Common myeloid progenitor, CD34-positive (primary cell): ENCODE data around the gene CCDC180. TPM values are rescaled to one million over a fixed set of nuclear protein-coding genes. Genes with fewer than 3 reads are reported as not detected.
"Not testable (repeated sequence)": the region's sequence is repeated elsewhere in the genome, so short reads cannot be mapped to it uniquely, and the experiment has no call there.

Experiments
- CTCF ChIA-PET: fragments of 350-600 bp; sonication (Branson Sonifier 250); formaldehyde crosslinking; loops from one replicate; lab custom pipeline; 2021; ENCODE audit warnings: antibody characterized with exemption; lab: Charles Lee
- POLR2A ChIA-PET: fragments of 350-600 bp; sonication (Branson Sonifier 250); formaldehyde crosslinking; loops from one replicate; lab custom pipeline; 2021; ENCODE audit warnings: antibody characterized with exemption; lab: Charles Lee
- DNase-seq, 3 donors: peaks; one replicate each; pipeline versions ENCODE4 v3.0.0 to v3.0.0-alpha.2; 2013
- H3K27ac ChIP-seq, 2 experiments: 1 replicate in 1 of 2; 2 replicates in 1 of 2; pipeline ENCODE4 v1.7.0; 2013; ENCODE audit warnings: inconsistent platforms in 2 of 2, low read length in 2 of 2, mild to moderate bottlenecking in 2 of 2, low read depth in 1 of 2, moderate library complexity in 1 of 2; ENCODE audit not compliant: severe bottlenecking in 2 of 2, insufficient read depth in 1 of 2, poor library complexity in 1 of 2
- H3K27me3 ChIP-seq, 5 experiments: replicated peaks in 2 of 5; 1 replicate in 3 of 5; 2 replicates in 2 of 5; pipeline versions ENCODE4 v1.6.1 to v1.7.0; 2013; ENCODE audit warnings: low read length in 4 of 5, mild to moderate bottlenecking in 2 of 5, moderate library complexity in 2 of 5, inconsistent platforms in 1 of 5; ENCODE audit not compliant: insufficient read depth in 5 of 5, control insufficient read depth in 4 of 5
- H3K36me3 ChIP-seq, 4 experiments: 1 replicate in 2 of 4; 2 replicates in 2 of 4; pipeline versions ENCODE4 v1.6.1 to v1.7.0; 2013; ENCODE audit warnings: low read length in 3 of 4, control low read depth in 1 of 4, mild to moderate bottlenecking in 1 of 4; ENCODE audit not compliant: control insufficient read depth in 4 of 4, insufficient read depth in 4 of 4
- H3K4me1 ChIP-seq, 4 experiments: 1 replicate in 3 of 4; 2 replicates in 1 of 4; pipeline versions ENCODE4 v1.6.1 to v1.7.1; 2013; ENCODE audit warnings: low read length in 3 of 4, mild to moderate bottlenecking in 3 of 4, control low read depth in 1 of 4, inconsistent platforms in 1 of 4, moderate library complexity in 1 of 4; ENCODE audit not compliant: control insufficient read depth in 4 of 4, insufficient read depth in 4 of 4; ENCODE audit errors: control extremely low read depth in 1 of 4
- H3K4me3 ChIP-seq, 7 experiments: 1 replicate in 4 of 7; 2 replicates in 3 of 7; pipeline versions ENCODE4 v1.5.1 to v1.7.0; 2013; ENCODE audit warnings: mild to moderate bottlenecking in 7 of 7, low read length in 6 of 7, moderate library complexity in 6 of 7, inconsistent platforms in 2 of 7, low read depth in 2 of 7, control low read depth in 1 of 7; ENCODE audit not compliant: insufficient read depth in 4 of 7, control insufficient read depth in 1 of 7; ENCODE audit errors: extremely low read depth in 1 of 7
- H3K9me3 ChIP-seq, 5 experiments: 1 replicate in 4 of 5; 2 replicates in 1 of 5; pipeline versions ENCODE4 v1.6.1 to v1.7.1; 2013; ENCODE audit warnings: low read length in 4 of 5, mild to moderate bottlenecking in 2 of 5, inconsistent platforms in 1 of 5, low read depth in 1 of 5, moderate library complexity in 1 of 5; ENCODE audit not compliant: control insufficient read depth in 4 of 5, insufficient read depth in 2 of 5; ENCODE audit errors: control extremely low read depth in 1 of 5
- WGBS: methylation state at CpG from one replicate; pipeline ENCODE4 v1.1.5; 2013; ENCODE audit not compliant: insufficient coverage; 5-methylcytosine and 5-hydroxymethylcytosine counted together
- polyA plus RNA-seq: library from polyadenylated mRNA; unstranded; fragments of 120-200 nt; gene quantifications from one replicate; pipeline ENCODE4 v1.2.1, GENCODE V29; 2013

CCDC180 gene
- polyA plus RNA-seq = 9.3 TPM

GRCh38 chr9:97307500-97308163, at the start of gene CCDC180:
TSS of gene CCDC180 (plus strand) at chr9:97307659. CDS start at chr9:97308064, 405 bp downstream.
- POLR2A ChIA-PET = no interaction called here
- no peak within 1 kb of the TSS for H3K4me3 ChIP-seq

GRCh38 chr9:97259834-97260514, 47.5 kb upstream of the CCDC180 start:
- H3K27ac ChIP-seq, H3K36me3 ChIP-seq, H3K27me3 ChIP-seq, H3K9me3 ChIP-seq, H3K4me3 ChIP-seq, H3K4me1 ChIP-seq, POLR2A ChIA-PET, DNase-seq: not testable (repeated sequence)
- CTCF ChIA-PET = interaction anchor here (0.6 kb wide), 1 partner anchor 125 kb away, joined by 3 read pairs; no protein-coding TSS in a partner anchor
- 100% methylated on average over 3 of the region's 4 CpGs for WGBS

More at GRCh38 chr9:97307500-97308163, at the start of gene CCDC180:
- CTCF ChIA-PET = no interaction called here
- Histone ChIP-seq H3K27ac (no peak within 1 kb of the TSS), H3K4me1 (peaks cover 0 to 3% (median 0%) of the 10 kb centered on the region in 4 experiments), H3K36me3 (peaks cover 0 to 19% (median 11%) of the 10 kb centered on the region in 4 experiments), H3K27me3 (no peaks in the 10 kb centered on the region), H3K9me3 (peaks cover 0 to 13% (median 3%) of the 10 kb centered on the region in 5 experiments)
- no peak for DNase-seq
- 75% methylated on average over 35 of the region's 42 CpGs for WGBS

- Histone ChIP-seq H3K27me3 (no peaks in the 10 kb centered on the region), H3K4me3 (no peak overlapping the region), H3K27ac (no peak overlapping the region), H3K4me1 (no peaks in the 10 kb centered on the region), H3K9me3 (no peaks in the 10 kb centered on the region), H3K36me3 (peaks cover 0 to 1% (median 0%) of the 10 kb centered on the region in 4 experiments)
- 95% methylated on average over 9 of the region's 29 CpGs for WGBS
- CTCF ChIA-PET = no interaction called here
- POLR2A ChIA-PET = no interaction called here
- no peak for DNase-seq
Measured at GRCh38 chr9:97271292-97271691, 36.2 kb upstream of the CCDC180 start.

- H3K4me3 ChIP-seq = no peak overlapping the region
- CTCF ChIA-PET = no interaction called here
- 94% methylated on average over 3 of the region's 4 CpGs for WGBS
Measured at GRCh38 chr9:97272072-97272471, 35.4 kb upstream of the CCDC180 start.

GRCh38 chr9:97276310-97276852, 31.1 kb upstream of the CCDC180 start:
- CTCF ChIA-PET = no interaction called here
- Histone ChIP-seq H3K27ac (no peak overlapping the region), H3K4me1 (no peaks in the 10 kb centered on the region), H3K9me3 (no peaks in the 10 kb centered on the region), H3K36me3 (peaks cover 14 to 40% (median 20%) of the 10 kb centered on the region in 4 experiments), H3K4me3 (no peak overlapping the region), H3K27me3 (no peaks in the 10 kb centered on the region)
- no peak for DNase-seq
- WGBS = 100% methylated on average over 4 of the region's 6 CpGs
- POLR2A ChIA-PET = no interaction called here

More at GRCh38 chr9:97272072-97272471, 35.4 kb upstream of the CCDC180 start:
- POLR2A ChIA-PET = no interaction called here
- peaks cover 0 to 5% (median 0%) of the 10 kb centered on the region in 4 experiments for H3K36me3 ChIP-seq
- no peak overlapping the region for H3K27ac ChIP-seq
- no peaks in the 10 kb centered on the region for H3K4me1 ChIP-seq
- H3K27me3 ChIP-seq = no peaks in the 10 kb centered on the region
- DNase-seq = no peak
- no peaks in the 10 kb centered on the region for H3K9me3 ChIP-seq

GRCh38 chr9:97277953-97278352, 29.5 kb upstream of the CCDC180 start:
- H3K36me3 ChIP-seq = peaks cover 19 to 54% (median 25%) of the 10 kb centered on the region in 4 experiments
- no peaks in the 10 kb centered on the region for H3K4me1 ChIP-seq
- H3K4me3 ChIP-seq = no peak overlapping the region
- H3K9me3 ChIP-seq = no peaks in the 10 kb centered on the region
- ChIA-PET POLR2A (no interaction called here), CTCF (no interaction called here)
- no peak for DNase-seq
- no peaks in the 10 kb centered on the region for H3K27me3 ChIP-seq
- no peak overlapping the region for H3K27ac ChIP-seq
- 100% methylated on average over 4 of the region's 7 CpGs for WGBS
